KMS-11 (cell line): ENCODE data around the gene PRCC.

Experiments
- H2AFZ ChIP-seq: fragments of 200-600 bp; sonication (generic); 2 replicates; pipeline ENCODE4 v1.6.1; 2016; ENCODE audit warnings: antibody characterized with exemption, mixed run types, low read depth
- H3K27ac ChIP-seq: fragments of 200-600 bp; sonication (generic); 2 replicates; pipeline ENCODE4 v1.6.1; 2016; ENCODE audit warnings: mild to moderate bottlenecking, mixed run types
- H3K27me3 ChIP-seq: fragments of 200-600 bp; sonication (generic); 2 replicates; pipeline ENCODE4 v1.6.1; 2017; ENCODE audit warnings: mild to moderate bottlenecking, low read depth, mixed run types, moderate library complexity; ENCODE audit not compliant: insufficient read depth
- H3K36me3 ChIP-seq: fragments of 200-600 bp; sonication (generic); 2 replicates; pipeline ENCODE4 v1.6.1; 2017; ENCODE audit warnings: mild to moderate bottlenecking, mixed run types; ENCODE audit not compliant: insufficient read depth
- H3K4me1 ChIP-seq: fragments of 200-600 bp; sonication (generic); 2 replicates; pipeline ENCODE4 v1.6.1; 2016; ENCODE audit warnings: mild to moderate bottlenecking, low read depth, mixed run types; ENCODE audit not compliant: poor library complexity, severe bottlenecking
- H3K4me2 ChIP-seq: fragments of 200-600 bp; sonication (generic); 2 replicates; pipeline ENCODE4 v1.7.0; 2016; ENCODE audit warnings: mild to moderate bottlenecking, mixed run types
- H3K4me3 ChIP-seq: fragments of 200-600 bp; sonication (generic); IDR thresholded peaks from 2 replicates; pipeline ENCODE4 v1.6.1; 2017; ENCODE audit warnings: low read depth, low read length, mixed read lengths; ENCODE audit not compliant: insufficient read depth
- H3K79me2 ChIP-seq: fragments of 200-600 bp; sonication (generic); 2 replicates; pipeline ENCODE4 v1.6.1; 2016; ENCODE audit warnings: low read depth, mixed run types; ENCODE audit not compliant: insufficient read depth
- H3K9ac ChIP-seq: fragments of 200-600 bp; sonication (generic); 2 replicates; pipeline ENCODE4 v1.6.1; 2016; ENCODE audit warnings: mild to moderate bottlenecking, mixed run types
- H4K20me1 ChIP-seq: fragments of 200-600 bp; sonication (generic); 2 replicates; pipeline ENCODE4 v1.6.1; 2016; ENCODE audit warnings: mild to moderate bottlenecking, mixed run types; ENCODE audit not compliant: insufficient read depth
- CTCF ChIP-seq: fragments of 200-600 bp; sonication (generic); conservative IDR thresholded peaks from 2 replicates; pipeline ENCODE4 v1.6.1; 2017; ENCODE audit warnings: low read depth, mild to moderate bottlenecking, antibody characterized with exemption, low read length, moderate library complexity, mixed read lengths

Gene PRCC

DNA sequence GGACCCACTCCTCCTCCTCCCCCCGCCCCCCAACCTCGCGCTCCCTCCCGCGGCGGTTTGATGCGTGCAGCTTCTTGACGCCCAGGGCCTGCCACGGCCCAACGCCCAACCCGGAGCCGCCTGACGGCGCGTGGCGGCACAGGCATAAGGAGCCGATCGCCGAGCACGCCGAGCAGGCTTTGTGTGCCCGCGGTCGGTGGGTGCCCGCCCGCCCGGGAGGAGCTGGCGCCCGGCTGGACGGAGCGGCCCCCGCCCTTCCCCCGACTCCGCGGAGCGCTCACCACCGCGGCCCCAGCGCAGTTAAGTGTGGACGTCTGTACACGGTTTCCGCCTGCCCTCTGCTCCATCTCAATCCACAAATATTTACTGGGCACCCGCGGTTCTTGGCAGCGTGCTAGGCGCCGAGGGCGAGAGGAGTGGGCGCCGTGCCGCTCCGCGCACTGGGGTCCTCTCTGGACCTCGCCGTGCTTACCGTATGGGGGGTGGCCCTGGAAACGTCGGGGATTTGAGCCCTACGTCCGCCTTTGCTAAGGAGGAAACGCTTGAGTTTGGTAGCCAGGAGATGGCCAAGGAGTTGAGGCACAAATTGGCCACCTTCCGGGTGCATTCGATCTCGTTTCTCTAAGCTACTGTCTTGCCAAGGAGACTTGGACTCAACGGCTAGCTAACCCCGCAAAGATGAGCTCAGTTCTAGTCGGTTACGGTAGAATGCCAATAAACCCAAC lies 15.4 kb upstream of the PRCC start:
- H3K9ac ChIP-seq: peak overlapping the region; percentile 92
- H4K20me1 ChIP-seq: no peaks in the 10 kb centered on the region
- H2AFZ ChIP-seq: peak overlapping the region; percentile 83
- peak overlapping the region; percentile 77 for H3K27ac ChIP-seq
- H3K79me2 ChIP-seq: peaks cover 67% of the 10 kb centered on the region
- H3K4me1 ChIP-seq: peaks cover 32% of the 10 kb centered on the region
- peak overlapping the region; percentile 69 for H3K4me2 ChIP-seq
- H3K27me3 ChIP-seq: no peaks in the 10 kb centered on the region
- H3K4me3 ChIP-seq: peak overlapping the region; percentile 100
- TF ChIP-seq CTCF: 0 out of 2 replicates have a peak, but pooled peaks have one; percentile 34
- H3K36me3 ChIP-seq: no peaks in the 10 kb centered on the region

DNA sequence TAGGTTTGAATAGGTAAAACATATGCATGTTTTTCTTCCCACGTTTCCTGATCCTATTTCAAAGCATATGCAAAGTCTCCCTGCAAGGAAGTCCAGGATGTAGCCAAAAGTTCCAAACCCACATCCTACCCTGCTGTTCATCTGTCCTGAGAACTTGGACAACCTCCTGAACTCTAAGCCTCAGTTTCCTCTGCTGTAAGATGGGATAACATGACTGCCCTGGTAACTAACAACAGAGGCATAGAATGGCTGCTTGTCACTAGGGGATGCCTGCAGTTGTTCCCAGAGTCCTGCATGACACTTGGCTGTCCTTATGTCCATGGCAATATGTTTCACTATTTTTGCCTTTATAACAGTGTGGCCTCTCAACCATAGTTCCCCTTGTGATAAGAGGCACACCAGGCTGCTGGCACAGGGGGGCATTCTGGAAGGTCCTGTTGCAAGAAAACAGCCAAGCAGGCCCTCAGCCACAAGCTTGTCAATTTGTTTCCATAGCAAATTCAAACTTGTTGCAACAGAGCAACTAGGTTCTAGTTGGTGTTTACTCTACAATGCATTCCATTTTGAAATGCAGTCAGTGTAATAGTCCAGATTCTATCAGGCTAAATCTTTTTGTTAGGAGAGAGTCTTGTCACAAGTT lies 14.4 kb upstream of the PRCC start:
- no peaks in the 10 kb centered on the region for H3K36me3 ChIP-seq
- H3K27me3 ChIP-seq: no peaks in the 10 kb centered on the region
- H4K20me1 ChIP-seq: no peaks in the 10 kb centered on the region
- peak overlapping the region; percentile 77; the same call in 1 of the 2 replicates for H3K27ac ChIP-seq
- peak overlapping the region; percentile 92; the same call in 1 of the 2 replicates for H3K9ac ChIP-seq
- peak overlapping the region; percentile 69 for H3K4me2 ChIP-seq
- H3K79me2 ChIP-seq: peaks cover 58% of the 10 kb centered on the region
- peak overlapping the region; percentile 100 for H3K4me3 ChIP-seq
- no peak for TF ChIP-seq CTCF
- H3K4me1 ChIP-seq: peaks cover 24% of the 10 kb centered on the region
- H2AFZ ChIP-seq: no peak overlapping the region

DNA sequence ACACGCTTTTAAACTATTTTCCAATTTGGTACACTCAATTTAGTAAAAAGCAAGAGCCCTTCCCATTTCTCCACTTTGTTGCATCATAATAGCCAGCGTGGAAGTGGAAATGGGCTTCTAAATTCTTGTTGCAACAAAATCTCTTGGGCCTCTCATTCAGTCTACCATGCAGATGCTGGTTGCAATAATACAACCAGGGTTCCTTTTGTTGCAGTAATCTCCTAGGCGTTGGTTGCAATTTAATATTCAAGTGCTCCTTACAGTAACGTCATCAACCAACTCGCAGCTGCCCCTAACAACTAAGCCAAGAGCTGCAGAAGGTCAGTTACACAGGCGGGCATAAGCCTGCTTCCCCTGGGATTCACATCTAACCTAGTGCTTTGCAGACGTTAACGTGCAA lies 13.1 kb upstream of the PRCC start:
- no peak overlapping the region for H2AFZ ChIP-seq
- H3K4me2 ChIP-seq: no peak overlapping the region
- H3K9ac ChIP-seq: no peak overlapping the region
- no peak for TF ChIP-seq CTCF
- no peak overlapping the region for H3K27ac ChIP-seq
- peaks cover 45% of the 10 kb centered on the region for H3K79me2 ChIP-seq
- H3K36me3 ChIP-seq: no peaks in the 10 kb centered on the region
- H3K4me1 ChIP-seq: peaks cover 16% of the 10 kb centered on the region
- H3K27me3 ChIP-seq: no peaks in the 10 kb centered on the region
- no peaks in the 10 kb centered on the region for H4K20me1 ChIP-seq
- H3K4me3 ChIP-seq: no peak overlapping the region

DNA sequence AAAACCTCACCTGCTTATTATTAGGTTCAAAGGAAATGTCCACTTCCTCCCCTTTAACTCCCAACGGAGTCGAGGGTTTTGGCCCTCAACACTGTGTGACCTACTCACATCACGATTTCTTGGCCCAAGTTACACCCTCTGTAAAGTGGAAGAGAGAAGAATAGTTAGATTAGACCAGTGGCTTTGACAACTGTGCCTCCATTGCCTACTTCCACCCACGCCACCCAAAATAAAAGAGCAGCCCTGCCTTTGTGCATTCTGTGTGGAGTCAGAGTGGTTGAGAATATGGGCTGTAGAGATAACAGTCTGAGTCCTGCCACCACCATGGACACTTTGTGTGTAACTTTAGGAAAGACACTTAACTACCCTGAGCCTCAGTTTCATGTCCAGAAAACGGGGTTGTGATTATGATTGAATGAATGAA lies 11.8 kb upstream of the PRCC start:
- no peaks in the 10 kb centered on the region for H3K36me3 ChIP-seq
- no peak overlapping the region for H3K27ac ChIP-seq
- H3K4me1 ChIP-seq: peaks cover 16% of the 10 kb centered on the region
- H3K9ac ChIP-seq: no peak overlapping the region
- no peak overlapping the region for H3K4me2 ChIP-seq
- H2AFZ ChIP-seq: no peak overlapping the region
- no peak overlapping the region for H3K4me3 ChIP-seq
- no peak for TF ChIP-seq CTCF
- peaks cover 32% of the 10 kb centered on the region for H3K79me2 ChIP-seq
- H3K27me3 ChIP-seq: no peaks in the 10 kb centered on the region
- no peaks in the 10 kb centered on the region for H4K20me1 ChIP-seq
